Epithelial cell of proximal tubule (primary cell): ENCODE results near the gene TBC1D2B. TPM values are rescaled to one million over a fixed set of nuclear protein-coding genes. Genes with fewer than 3 reads are reported as not detected.
"Not testable (repeated sequence)": the region's sequence is repeated elsewhere in the genome, so short reads cannot be mapped to it uniquely, and the experiment has no call there.

Source experiments
- DNase-seq: peaks from one replicate; pipeline ENCODE4 v3.0.0-alpha.2; 2011; ENCODE audit warnings: low read depth
- H3K4me3 ChIP-seq: 2 replicates; pipeline ENCODE4 v1.5.1; 2011; ENCODE audit warnings: low read depth, mild to moderate bottlenecking, low read length
- CTCF ChIP-seq: conservative IDR thresholded peaks from 2 replicates; pipeline ENCODE4 v1.5.1; 2012; ENCODE audit warnings: low read depth, mild to moderate bottlenecking, low read length
- total RNA-seq: library from RNA; depleted of rRNA; stranded (reverse); fragments of >200 nt; gene quantifications from 2 replicates; pipeline ENCODE4 v1.2.3, GENCODE V29; 2015

TBC1D2B gene
- total RNA-seq, 1 donor from 2014 or later, result 15.0 TPM

- TF ChIP-seq CTCF, result no peak
- H3K4me3 ChIP-seq, result no peak overlapping the region
- no peak for DNase-seq
Measured at GRCh38 chr15:77992356-77993222, 84.9 kb downstream of the TBC1D2B start.

- DNase-seq, H3K4me3 ChIP-seq: not testable (repeated sequence)
Measured at GRCh38 chr15:77991658-77992201, 85.8 kb downstream of the TBC1D2B start.

DNA sequence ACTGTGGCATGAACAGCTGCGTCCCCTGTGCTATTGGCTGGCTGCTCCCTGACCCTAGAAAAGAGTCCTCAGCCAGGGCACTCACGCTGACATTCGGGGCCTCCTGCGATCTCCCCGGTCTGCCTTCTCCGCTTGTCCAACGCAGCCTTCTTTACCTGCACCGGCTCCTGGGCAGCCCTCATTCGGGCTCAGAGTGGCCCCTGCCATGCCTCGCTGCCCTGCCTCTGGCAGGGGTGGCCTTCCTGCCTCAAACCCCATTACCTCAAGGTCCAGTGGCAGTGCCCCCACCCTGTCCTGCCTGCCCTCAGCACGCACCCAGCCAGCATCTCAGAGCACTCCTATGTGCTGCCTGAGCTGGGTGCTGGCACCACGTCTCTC, 86.5 kb downstream of the TBC1D2B start:
- no peak for TF ChIP-seq CTCF
- H3K4me3 ChIP-seq, result no peak overlapping the region
- no peak for DNase-seq

- TF ChIP-seq CTCF, result no peak
- no peak for DNase-seq
- H3K4me3 ChIP-seq, result no peak overlapping the region
Measured at GRCh38 chr15:77989296-77990143, 88.0 kb downstream of the TBC1D2B start.

DNA sequence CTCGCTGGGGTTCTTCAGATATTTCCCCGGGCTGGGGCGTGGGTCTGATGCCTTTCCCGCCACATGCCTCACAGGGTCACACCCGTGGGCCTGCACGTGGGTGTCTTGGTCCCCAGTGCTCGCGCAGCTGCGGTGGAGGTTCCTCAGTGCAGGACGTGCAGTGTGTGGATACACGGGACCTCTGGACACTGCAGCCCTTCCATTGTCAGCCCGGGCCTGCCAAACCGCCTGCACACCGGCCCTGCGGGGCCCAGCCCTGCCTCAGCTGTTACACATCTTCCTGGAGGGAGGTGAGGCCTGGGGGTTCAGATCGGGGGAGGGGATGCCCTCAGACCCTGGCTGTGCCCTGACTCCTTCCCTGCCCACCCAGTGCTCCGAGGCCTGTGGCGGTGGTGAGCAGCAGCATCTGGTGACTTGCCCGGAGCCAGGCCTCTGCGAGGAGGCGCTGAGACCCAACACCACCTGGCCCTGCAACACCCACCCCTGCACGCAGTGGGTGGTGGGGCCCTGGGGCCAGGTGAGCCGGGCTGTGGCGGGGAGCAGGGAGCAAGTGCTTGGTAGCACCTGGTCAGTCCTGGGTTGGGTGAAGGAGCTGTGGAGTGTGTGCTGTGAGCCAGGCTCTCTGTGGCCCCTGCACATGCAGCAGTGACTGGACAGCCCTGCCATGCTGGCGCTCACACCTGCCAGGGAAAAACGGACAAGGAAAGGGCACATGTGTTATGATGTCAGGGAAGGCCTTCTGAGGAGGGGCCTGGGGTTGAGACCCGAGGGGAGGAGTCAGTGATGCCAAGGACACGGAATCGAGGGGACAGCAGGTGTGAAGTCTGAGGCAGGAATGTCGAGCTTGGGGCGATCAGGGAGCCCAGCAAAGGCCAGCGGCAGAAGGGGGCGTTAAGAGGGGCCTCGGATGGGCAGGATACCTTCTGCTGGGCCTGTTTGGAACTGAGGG, 88.9 kb downstream of the TBC1D2B start:
- DNase-seq, result no peak
- H3K4me3 ChIP-seq, result no peak overlapping the region
- TF ChIP-seq CTCF, result no peak

GRCh38 chr15:77987765-77988136, 89.8 kb downstream of the TBC1D2B start:
- DNase-seq, result not testable (repeated sequence)

GRCh38 chr15:77986891-77987764, 90.4 kb downstream of the TBC1D2B start:
- H3K4me3 ChIP-seq, result no peak overlapping the region
- DNase-seq, result no peak
- TF ChIP-seq CTCF, result no peak

More at GRCh38 chr15:77987765-77988136, 89.8 kb downstream of the TBC1D2B start:
- not testable (repeated sequence) for H3K4me3 ChIP-seq
